ENCODE data around the gene LDHAL6A. TPM values are rescaled to one million over a fixed set of nuclear protein-coding genes. Genes with fewer than 3 reads are reported as not detected.
"Not testable (repeated sequence)": the region's sequence is repeated elsewhere in the genome, so short reads cannot be mapped to it uniquely, and the experiment has no call there.

The LDHAL6A gene
- total RNA-seq (2021; ENCODE audit: unreplicated experiment) (not detected), Bru-seq, nascent RNA (not detected), BruChase-seq, experiment 1, labeled RNA remaining after a 6-hour chase (percentile 10 among the genes with signal in this experiment), BruChase-seq, experiment 2, labeled RNA remaining after a 2-hour chase (percentile 6 among the genes with signal in this experiment)
- polyA plus RNA-seq (2012): 0.03 TPM in 1 of 2 replicates, not detected in the other
- long read RNA-seq: 0 reads

DNA sequence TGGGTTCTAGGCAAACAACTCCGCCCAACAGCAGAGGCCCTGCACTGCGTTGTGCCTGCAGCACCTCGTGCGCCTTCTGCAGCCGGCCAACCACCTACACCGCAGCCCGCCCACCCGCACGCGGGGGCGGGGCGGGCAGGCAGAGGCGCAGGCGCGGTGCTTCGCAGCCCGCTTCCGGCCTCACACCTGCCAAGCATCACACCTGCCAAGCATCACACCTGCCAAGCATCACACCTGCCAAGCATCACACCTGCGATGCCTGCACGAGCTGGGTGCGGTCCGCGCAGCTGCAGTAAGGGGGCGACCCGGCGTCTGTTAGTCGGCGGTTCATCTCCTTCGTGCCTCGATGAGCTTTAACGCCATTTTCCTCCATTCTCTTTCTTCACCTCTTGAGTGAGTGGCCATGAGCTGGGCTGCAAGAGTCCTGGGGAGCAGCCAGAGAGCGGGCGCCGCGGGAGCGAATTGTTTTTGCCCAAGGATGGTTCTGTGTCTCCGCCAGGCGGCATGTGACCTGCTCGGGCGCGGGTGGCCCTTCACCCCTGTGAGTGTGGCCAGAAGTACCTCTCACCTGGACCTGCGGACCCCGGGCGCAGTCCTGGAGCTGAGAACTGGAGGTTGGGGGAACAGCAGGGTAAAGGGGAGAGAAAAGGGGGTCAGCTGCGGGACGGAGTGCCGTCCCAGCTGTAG is at the start of gene LDHAL6A:
LDHAL6A (plus strand) TSS at position 171 of the 687 bp plus-strand sequence. CDS start 825 bp downstream, outside the sequence.
- no peaks in the 10 kb centered on the region for H3K9me2 ChIP-seq (ENCODE audit: insufficient read depth)
- TF ChIP-seq FOSL1 (IDR thresholded peaks at IDR 0.05; ENCODE audit: low read depth) (no peak), CEBPB (IDR thresholded peaks at IDR 0.05; ENCODE audit: low read depth) (no peak)
- H3K9ac ChIP-seq (ENCODE audit: low read length): no peak within 1 kb of the TSS
- no peak within 1 kb of the TSS for H3K4me3 ChIP-seq (replicated peaks in 1 of 2; ENCODE audit: low read depth in 1 of 2, low read length in 2 of 2)
- BruUV-seq (replicated peaks): no TSS peak
- no peak within 1 kb of the TSS for H3K27ac ChIP-seq (ENCODE audit: low read depth, low read length)
- RAD21 ChIA-PET (ENCODE audit: low non-redundant PET in 1 of 2, low total read pairs in 2 of 2, uncharacterized antibody in 2 of 2, unreplicated experiment in 2 of 2): no interaction called here
- no peaks in the 10 kb centered on the region for H3K79me2 ChIP-seq (ENCODE audit: insufficient read depth, low read length)
- no peaks in the 10 kb centered on the region for H3K36me3 ChIP-seq (ENCODE audit: control insufficient read depth in 1 of 2, insufficient read depth in 2 of 2, low read length in 2 of 2)
- no peaks in the 10 kb centered on the region for H3K27me3 ChIP-seq (ENCODE audit: insufficient read depth, low read length)
- no peaks in the 10 kb centered on the region for H3K9me3 ChIP-seq (ENCODE audit: control insufficient read depth in 1 of 2, insufficient read depth in 1 of 2, low read depth in 1 of 2, low read length in 2 of 2)
- no peak within 1 kb of the TSS for H3K4me2 ChIP-seq (ENCODE audit: low read length)
- DNase-seq (ENCODE audit: low read depth, low spot score) (no peak), ATAC-seq (no peak)
- POLR2A ChIA-PET: no interaction called here
- no peak within 1 kb of the TSS for H2AFZ ChIP-seq (ENCODE audit: low read depth, low read length, poor library complexity, severe bottlenecking)
- no peaks in the 10 kb centered on the region for H4K20me1 ChIP-seq (ENCODE audit: insufficient read depth)
- intact Hi-C loops (cut with micrococcal nuclease): no loop called here
- peaks cover 0 to 5% of the 10 kb centered on the region in 2 experiments; a peak in 3 of 4 replicates for H3K4me1 ChIP-seq (ENCODE audit: control insufficient read depth in 1 of 2, insufficient read depth in 2 of 2, low read length in 2 of 2)
- CTCF ChIA-PET: no interaction called here

DNA sequence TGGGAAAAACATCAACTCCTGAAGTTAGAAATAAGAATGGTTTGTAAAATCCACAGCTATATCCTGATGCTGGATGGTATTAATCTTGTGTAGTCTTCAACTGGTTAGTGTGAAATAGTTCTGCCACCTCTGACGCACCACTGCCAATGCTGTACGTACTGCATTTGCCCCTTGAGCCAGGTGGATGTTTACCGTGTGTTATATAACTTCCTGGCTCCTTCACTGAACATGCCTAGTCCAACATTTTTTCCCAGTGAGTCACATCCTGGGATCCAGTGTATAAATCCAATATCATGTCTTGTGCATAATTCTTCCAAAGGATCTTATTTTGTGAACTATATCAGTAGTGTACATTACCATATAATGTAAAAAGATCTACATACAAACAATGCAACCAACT is 48.3 kb upstream of the LDHAL6A start:
- H3K9ac ChIP-seq (ENCODE audit: low read length); ATAC-seq; H3K9me2 ChIP-seq (ENCODE audit: insufficient read depth); H3K4me3 ChIP-seq (replicated peaks in 1 of 2; ENCODE audit: low read depth in 1 of 2, low read length in 2 of 2); H3K27me3 ChIP-seq (ENCODE audit: insufficient read depth, low read length); DNase-seq (ENCODE audit: low read depth, low spot score); CTCF ChIA-PET; RAD21 ChIA-PET (ENCODE audit: low non-redundant PET in 1 of 2, low total read pairs in 2 of 2, uncharacterized antibody in 2 of 2, unreplicated experiment in 2 of 2); H3K27ac ChIP-seq (ENCODE audit: low read depth, low read length); H2AFZ ChIP-seq (ENCODE audit: low read depth, low read length, poor library complexity, severe bottlenecking); intact Hi-C loops (cut with micrococcal nuclease); H3K9me3 ChIP-seq (ENCODE audit: control insufficient read depth in 1 of 2, insufficient read depth in 1 of 2, low read depth in 1 of 2, low read length in 2 of 2): not testable (repeated sequence)
- Histone ChIP-seq H3K4me2 (ENCODE audit: low read length) (peak overlapping the region; percentile 7; the same call in 1 of the 2 replicates), H3K36me3 (ENCODE audit: control insufficient read depth in 1 of 2, insufficient read depth in 2 of 2, low read length in 2 of 2) (peaks cover 37 to 50% of the 10 kb centered on the region in 2 experiments), H4K20me1 (ENCODE audit: insufficient read depth) (peaks cover 29% of the 10 kb centered on the region), H3K4me1 (ENCODE audit: control insufficient read depth in 1 of 2, insufficient read depth in 2 of 2, low read length in 2 of 2) (peaks cover 2 to 22% of the 10 kb centered on the region in 2 experiments; a peak in 2 of 4 replicates), H3K79me2 (ENCODE audit: insufficient read depth, low read length) (peaks cover 29% of the 10 kb centered on the region)
- POLR2A ChIA-PET: interaction anchor here (5.9 kb wide), 1 partner anchor 12 kb away, joined by 37 read pairs; the partner anchor contains the start of gene LDHA
- TSS peak; percentile 94 for BruUV-seq (replicated peaks)
- TF ChIP-seq FOSL1 (IDR thresholded peaks at IDR 0.05; ENCODE audit: low read depth) (peak; percentile 34; the same call in 1 of the 2 replicates), POLR2AphosphoS5 (IDR thresholded peaks at IDR 0.05; ENCODE audit: low read depth, low read length) (0 out of 2 replicates have a peak, but pooled peaks have one; percentile 21), JUND (IDR thresholded peaks at IDR 0.05) (peak; percentile 49; the same call in 1 of the 2 replicates)
